ENCODE results near the gene HCN2. TPM values are rescaled to one million over a fixed set of nuclear protein-coding genes. Genes with fewer than 3 reads are reported as not detected.
"Not testable (repeated sequence)": the region's sequence is repeated elsewhere in the genome, so short reads cannot be mapped to it uniquely, and the experiment has no call there.

The HCN2 gene
- total RNA-seq, 1 donor from 2014 or later = not detected

GRCh38 chr19:584240-585001, 5.3 kb upstream of the HCN2 start:
- no peak overlapping the region for H3K4me3 ChIP-seq (ENCODE audit: low read length in 3 of 3)
- peaks cover 15 to 24% (median 20%) of the 10 kb centered on the region in 3 donors for H3K27me3 ChIP-seq (ENCODE audit: control insufficient read depth in 3 of 3, insufficient read depth in 3 of 3, low read length in 3 of 3)
- H3K9ac ChIP-seq (ENCODE audit: low read depth in 1 of 3, low read length in 3 of 3) = peak overlapping the region in 1 of 3 donors; percentile 69
- no peak overlapping the region for H3K27ac ChIP-seq (ENCODE audit: low read depth, low read length)
- H3K36me3 ChIP-seq (ENCODE audit: control insufficient read depth in 3 of 3, insufficient read depth in 3 of 3, low read length in 3 of 3) = peaks cover 20 to 27% (median 24%) of the 10 kb centered on the region in 3 donors
- H3K4me1 ChIP-seq (ENCODE audit: control insufficient read depth in 3 of 3, insufficient read depth in 3 of 3, low read length in 3 of 3) = peaks cover 0 to 18% (median 3%) of the 10 kb centered on the region in 3 donors
- no peaks in the 10 kb centered on the region for H3K9me3 ChIP-seq (ENCODE audit: control insufficient read depth in 3 of 3, low read length in 3 of 3)

DNA sequence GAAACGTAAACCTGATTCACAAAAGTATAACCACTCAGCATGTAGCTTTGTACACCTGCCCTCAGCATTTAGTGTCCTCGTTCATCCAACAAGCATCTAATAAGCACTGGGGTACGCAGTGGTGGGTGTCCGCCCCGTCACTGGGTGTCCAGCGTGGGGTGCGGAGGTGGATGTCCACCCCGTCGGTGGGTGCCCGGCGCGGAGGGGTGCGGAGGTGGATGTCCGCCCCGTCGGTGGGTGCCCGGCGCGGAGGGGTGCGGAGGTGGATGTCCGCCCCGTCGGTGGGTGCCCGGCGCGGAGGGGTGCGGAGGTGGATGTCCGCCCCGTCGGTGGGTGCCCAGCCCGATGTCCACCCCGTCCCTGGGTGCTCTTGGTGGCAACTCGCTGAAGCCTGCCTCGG, 4.5 kb upstream of the HCN2 start:
- not testable (repeated sequence) for H3K27ac ChIP-seq (ENCODE audit: low read depth, low read length); H3K9me3 ChIP-seq (ENCODE audit: control insufficient read depth in 3 of 3, low read length in 3 of 3); H3K9ac ChIP-seq (ENCODE audit: low read depth in 1 of 3, low read length in 3 of 3); H3K4me3 ChIP-seq (ENCODE audit: low read length in 3 of 3)
- Histone ChIP-seq H3K4me1 (ENCODE audit: control insufficient read depth in 3 of 3, insufficient read depth in 3 of 3, low read length in 3 of 3) (peaks cover 0 to 17% (median 3%) of the 10 kb centered on the region in 3 donors), H3K36me3 (ENCODE audit: control insufficient read depth in 3 of 3, insufficient read depth in 3 of 3, low read length in 3 of 3) (peaks cover 16 to 21% (median 18%) of the 10 kb centered on the region in 3 donors), H3K27me3 (ENCODE audit: control insufficient read depth in 3 of 3, insufficient read depth in 3 of 3, low read length in 3 of 3) (peaks cover 15 to 24% (median 20%) of the 10 kb centered on the region in 3 donors)

- peaks cover 16 to 25% (median 20%) of the 10 kb centered on the region in 3 donors for H3K27me3 ChIP-seq (ENCODE audit: control insufficient read depth in 3 of 3, insufficient read depth in 3 of 3, low read length in 3 of 3)
- H3K4me1 ChIP-seq (ENCODE audit: control insufficient read depth in 3 of 3, insufficient read depth in 3 of 3, low read length in 3 of 3) = peaks cover 0 to 17% (median 3%) of the 10 kb centered on the region in 3 donors
- H3K9me3 ChIP-seq (ENCODE audit: control insufficient read depth in 3 of 3, low read length in 3 of 3) = no peaks in the 10 kb centered on the region
- H3K27ac ChIP-seq (ENCODE audit: low read depth, low read length) = no peak overlapping the region
- H3K9ac ChIP-seq (ENCODE audit: low read depth in 1 of 3, low read length in 3 of 3) = no peak overlapping the region
- H3K4me3 ChIP-seq (ENCODE audit: low read length in 3 of 3) = no peak overlapping the region
- peaks cover 12 to 17% (median 13%) of the 10 kb centered on the region in 3 donors for H3K36me3 ChIP-seq (ENCODE audit: control insufficient read depth in 3 of 3, insufficient read depth in 3 of 3, low read length in 3 of 3)
Measured at GRCh38 chr19:585551-586110, 4.0 kb upstream of the HCN2 start.

GRCh38 chr19:588093-588740, 1.5 kb upstream of the HCN2 start:
- H3K4me1 ChIP-seq (ENCODE audit: control insufficient read depth in 3 of 3, insufficient read depth in 3 of 3, low read length in 3 of 3) = peaks cover 0 to 11% (median 3%) of the 10 kb centered on the region in 3 donors
- no peak overlapping the region for H3K4me3 ChIP-seq (ENCODE audit: low read length in 3 of 3)
- H3K36me3 ChIP-seq (ENCODE audit: control insufficient read depth in 3 of 3, insufficient read depth in 3 of 3, low read length in 3 of 3) = peaks cover 0 to 3% (median 2%) of the 10 kb centered on the region in 3 donors
- no peak overlapping the region for H3K27ac ChIP-seq (ENCODE audit: low read depth, low read length)
- H3K9me3 ChIP-seq (ENCODE audit: control insufficient read depth in 3 of 3, low read length in 3 of 3) = no peaks in the 10 kb centered on the region
- H3K27me3 ChIP-seq (ENCODE audit: control insufficient read depth in 3 of 3, insufficient read depth in 3 of 3, low read length in 3 of 3) = peaks cover 37 to 49% (median 42%) of the 10 kb centered on the region in 3 donors
- H3K9ac ChIP-seq (ENCODE audit: low read depth in 1 of 3, low read length in 3 of 3) = no peak overlapping the region

- H3K9ac ChIP-seq (ENCODE audit: low read depth in 1 of 3, low read length in 3 of 3) = no peak overlapping the region
- no peaks in the 10 kb centered on the region for H3K36me3 ChIP-seq (ENCODE audit: control insufficient read depth in 3 of 3, insufficient read depth in 3 of 3, low read length in 3 of 3)
- no peak overlapping the region for H3K27ac ChIP-seq (ENCODE audit: low read depth, low read length)
- H3K4me1 ChIP-seq (ENCODE audit: control insufficient read depth in 3 of 3, insufficient read depth in 3 of 3, low read length in 3 of 3) = peaks cover 0 to 3% (median 3%) of the 10 kb centered on the region in 3 donors
- peaks cover 37 to 49% (median 46%) of the 10 kb centered on the region in 3 donors for H3K27me3 ChIP-seq (ENCODE audit: control insufficient read depth in 3 of 3, insufficient read depth in 3 of 3, low read length in 3 of 3)
- H3K9me3 ChIP-seq (ENCODE audit: control insufficient read depth in 3 of 3, low read length in 3 of 3) = no peaks in the 10 kb centered on the region
- H3K4me3 ChIP-seq (ENCODE audit: low read length in 3 of 3) = no peak overlapping the region
Measured at GRCh38 chr19:588741-589692, 664 bp upstream of the HCN2 start.

DNA sequence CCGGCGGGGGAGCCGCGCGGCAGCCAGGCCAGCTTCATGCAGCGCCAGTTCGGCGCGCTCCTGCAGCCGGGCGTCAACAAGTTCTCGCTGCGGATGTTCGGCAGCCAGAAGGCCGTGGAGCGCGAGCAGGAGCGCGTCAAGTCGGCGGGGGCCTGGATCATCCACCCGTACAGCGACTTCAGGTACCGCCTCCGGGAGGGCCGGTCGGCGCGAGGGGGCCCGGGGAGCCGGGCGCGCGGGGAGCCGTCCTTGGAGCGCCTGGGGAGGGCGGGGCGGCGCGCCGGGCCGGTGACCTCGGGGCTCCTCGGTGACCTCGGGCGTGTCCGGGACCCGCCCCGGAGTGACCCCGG, 690 bp downstream of the HCN2 start:
- no peak overlapping the region for H3K27ac ChIP-seq (ENCODE audit: low read depth, low read length)
- H3K36me3 ChIP-seq (ENCODE audit: control insufficient read depth in 3 of 3, insufficient read depth in 3 of 3, low read length in 3 of 3) = no peaks in the 10 kb centered on the region
- H3K4me1 ChIP-seq (ENCODE audit: control insufficient read depth in 3 of 3, insufficient read depth in 3 of 3, low read length in 3 of 3) = peaks cover 0 to 3% (median 0%) of the 10 kb centered on the region in 3 donors
- H3K9me3 ChIP-seq (ENCODE audit: control insufficient read depth in 3 of 3, low read length in 3 of 3) = no peaks in the 10 kb centered on the region
- H3K9ac ChIP-seq (ENCODE audit: low read depth in 1 of 3, low read length in 3 of 3) = no peak overlapping the region
- H3K27me3 ChIP-seq (ENCODE audit: control insufficient read depth in 3 of 3, insufficient read depth in 3 of 3, low read length in 3 of 3) = peaks cover 41 to 55% (median 50%) of the 10 kb centered on the region in 3 donors
- no peak overlapping the region for H3K4me3 ChIP-seq (ENCODE audit: low read length in 3 of 3)

GRCh38 chr19:590750-591098, 1.0 kb downstream of the HCN2 start:
- H3K9ac ChIP-seq (ENCODE audit: low read depth in 1 of 3, low read length in 3 of 3) = no peak overlapping the region
- peaks cover 40 to 56% (median 48%) of the 10 kb centered on the region in 3 donors for H3K27me3 ChIP-seq (ENCODE audit: control insufficient read depth in 3 of 3, insufficient read depth in 3 of 3, low read length in 3 of 3)
- no peak overlapping the region for H3K27ac ChIP-seq (ENCODE audit: low read depth, low read length)
- no peaks in the 10 kb centered on the region for H3K36me3 ChIP-seq (ENCODE audit: control insufficient read depth in 3 of 3, insufficient read depth in 3 of 3, low read length in 3 of 3)
- no peak overlapping the region for H3K4me3 ChIP-seq (ENCODE audit: low read length in 3 of 3)
- no peaks in the 10 kb centered on the region for H3K9me3 ChIP-seq (ENCODE audit: control insufficient read depth in 3 of 3, low read length in 3 of 3)
- H3K4me1 ChIP-seq (ENCODE audit: control insufficient read depth in 3 of 3, insufficient read depth in 3 of 3, low read length in 3 of 3) = peaks cover 0 to 3% (median 0%) of the 10 kb centered on the region in 3 donors

DNA sequence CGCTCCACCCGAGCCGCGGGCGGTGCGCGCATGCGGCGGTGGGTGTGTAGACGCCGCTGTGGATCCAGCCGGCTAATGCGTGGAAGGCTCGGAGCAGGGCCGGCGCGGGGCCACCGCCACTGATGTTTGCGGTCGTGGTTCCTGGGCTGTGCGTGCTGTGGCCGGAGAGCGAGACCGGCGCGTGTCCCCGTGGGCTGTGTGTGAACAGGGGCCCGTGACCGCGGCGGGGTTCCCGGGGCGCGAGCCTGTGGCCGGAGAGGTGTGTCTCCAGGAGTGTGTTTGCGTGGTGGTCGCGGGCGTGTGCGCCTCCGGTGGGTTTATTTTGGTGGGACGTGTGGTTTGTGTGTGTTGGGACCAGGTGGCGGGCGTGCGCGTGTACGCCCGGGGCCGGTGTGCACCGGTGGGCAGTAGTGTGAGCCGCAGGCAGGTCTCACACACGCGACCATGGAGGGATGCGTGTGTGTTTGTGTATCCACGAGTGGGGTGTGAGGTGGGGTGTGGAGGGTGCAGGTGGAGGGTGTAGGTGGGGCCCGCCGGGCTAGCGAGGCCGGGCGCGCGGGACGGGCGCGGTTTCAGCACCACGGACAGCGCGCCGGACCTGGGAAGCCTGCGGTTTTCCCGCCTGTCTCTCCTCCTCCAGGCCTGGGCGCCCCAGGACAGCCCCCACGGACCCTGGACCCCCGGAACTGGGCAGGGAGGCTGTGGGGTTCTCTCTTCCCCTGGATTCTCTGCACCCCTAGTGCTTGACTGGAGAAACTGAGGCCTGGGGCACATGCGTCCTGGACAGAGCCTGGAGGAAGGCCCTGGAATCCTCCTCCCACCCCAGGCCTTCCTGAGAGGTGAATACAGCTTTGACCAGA, 1.6 kb downstream of the HCN2 start:
- H3K4me3 ChIP-seq (ENCODE audit: low read length in 3 of 3) = no peak overlapping the region
- no peak overlapping the region for H3K9ac ChIP-seq (ENCODE audit: low read depth in 1 of 3, low read length in 3 of 3)
- H3K27me3 ChIP-seq (ENCODE audit: control insufficient read depth in 3 of 3, insufficient read depth in 3 of 3, low read length in 3 of 3) = peaks cover 37 to 62% (median 46%) of the 10 kb centered on the region in 3 donors

GRCh38 chr19:592101-592500, 2.4 kb downstream of the HCN2 start:
- Histone ChIP-seq H3K4me3 (ENCODE audit: low read length in 3 of 3) (no peak overlapping the region), H3K27me3 (ENCODE audit: control insufficient read depth in 3 of 3, insufficient read depth in 3 of 3, low read length in 3 of 3) (peaks cover 42 to 65% (median 50%) of the 10 kb centered on the region in 3 donors), H3K27ac (ENCODE audit: low read depth, low read length) (no peak overlapping the region)

More for the DNA sequence above, 1.6 kb downstream of the HCN2 start:
- H3K27ac ChIP-seq (ENCODE audit: low read depth, low read length) = no peak overlapping the region
- no peaks in the 10 kb centered on the region for H3K9me3 ChIP-seq (ENCODE audit: control insufficient read depth in 3 of 3, low read length in 3 of 3)
- H3K4me1 ChIP-seq (ENCODE audit: control insufficient read depth in 3 of 3, insufficient read depth in 3 of 3, low read length in 3 of 3) = peaks cover 0 to 3% (median 0%) of the 10 kb centered on the region in 3 donors
- H3K36me3 ChIP-seq (ENCODE audit: control insufficient read depth in 3 of 3, insufficient read depth in 3 of 3, low read length in 3 of 3) = no peaks in the 10 kb centered on the region

More at GRCh38 chr19:592101-592500, 2.4 kb downstream of the HCN2 start:
- H3K9ac ChIP-seq (ENCODE audit: low read depth in 1 of 3, low read length in 3 of 3) = no peak overlapping the region
- H3K36me3 ChIP-seq (ENCODE audit: control insufficient read depth in 3 of 3, insufficient read depth in 3 of 3, low read length in 3 of 3) = no peaks in the 10 kb centered on the region
- H3K4me1 ChIP-seq (ENCODE audit: control insufficient read depth in 3 of 3, insufficient read depth in 3 of 3, low read length in 3 of 3) = peaks cover 0 to 3% (median 0%) of the 10 kb centered on the region in 3 donors
- no peaks in the 10 kb centered on the region for H3K9me3 ChIP-seq (ENCODE audit: control insufficient read depth in 3 of 3, low read length in 3 of 3)

Measured in skeletal muscle tissue (tissue), 4 donors.